NCI-H2196 treated with DMSO at 0.1 percent for 48 hours (cell line): Measurements from ENCODE around the gene PPP6R1.

Experiments used
- DNase-seq: peaks from one replicate; lab custom pipeline; 2025; ENCODE audit not compliant: unreplicated experiment; lab: John Stamatoyannopoulos, UW

PPP6R1 gene

GRCh38 chr19:55244004-55244680 is 14.7 kb downstream of the PPP6R1 start:
- no peak for DNase-seq

DNA sequence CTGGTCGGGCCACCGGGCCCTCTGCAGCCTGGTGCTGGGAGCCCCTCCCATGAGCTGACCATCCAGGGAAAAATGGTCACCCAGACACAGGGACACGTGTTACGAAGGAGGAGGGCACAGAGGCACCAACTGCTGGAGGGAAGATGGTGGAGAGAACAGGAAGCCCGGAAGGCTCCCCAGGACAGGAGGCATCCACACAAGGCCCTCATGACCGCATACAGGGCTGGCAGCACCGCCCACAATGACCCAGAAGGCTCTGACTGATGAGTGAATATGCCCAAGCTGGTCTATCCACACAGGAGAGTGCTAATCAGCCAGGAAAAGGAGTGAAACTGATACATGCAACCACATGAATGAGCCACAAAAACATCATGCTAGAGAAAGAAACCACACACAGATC is 16.3 kb downstream of the PPP6R1 start:
- DNase-seq, result no peak

- DNase-seq, result no peak
Observed at GRCh38 chr19:55241935-55242464, 16.8 kb downstream of the PPP6R1 start.

DNA sequence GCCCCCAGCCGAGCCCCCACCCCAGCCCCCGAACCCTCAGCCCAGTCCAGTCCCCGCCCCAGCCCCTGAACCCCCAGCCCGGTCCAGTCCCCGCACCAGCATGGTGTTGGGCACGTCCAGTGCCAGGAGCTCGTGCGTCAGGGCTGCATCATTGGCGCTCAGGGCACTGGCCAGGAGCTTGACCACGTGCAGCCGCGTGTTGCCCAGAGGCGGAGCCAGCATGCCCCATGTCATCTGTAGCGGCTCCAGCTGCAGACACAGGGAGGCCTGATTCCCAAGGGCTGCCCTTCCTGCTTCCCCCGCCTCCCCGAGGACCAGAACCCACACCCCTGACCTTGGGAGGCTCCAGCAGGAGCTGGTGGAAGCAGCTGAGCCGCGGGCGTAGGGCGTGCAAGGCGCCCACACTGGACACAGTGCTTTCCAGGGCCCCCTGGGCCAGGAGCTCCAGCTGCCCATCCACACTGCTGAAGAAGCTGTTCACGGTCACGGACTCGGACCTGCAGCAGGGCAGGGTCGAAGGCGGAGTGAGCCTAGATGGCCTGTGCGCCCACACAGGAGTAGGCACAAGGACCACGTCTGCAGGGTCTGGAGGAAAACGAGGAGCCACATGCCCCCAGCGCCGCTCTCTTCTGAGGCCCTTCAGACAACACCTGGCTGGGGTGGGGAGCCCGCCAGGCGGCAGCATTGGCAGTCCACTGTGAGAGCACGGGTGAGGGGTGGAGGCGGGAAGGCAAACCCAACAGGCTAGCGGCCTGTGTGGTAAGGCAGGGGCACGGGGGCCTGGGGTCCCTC is 17.5 kb downstream of the PPP6R1 start:
- no peak for DNase-seq

- no peak for DNase-seq
Observed at GRCh38 chr19:55240713-55241020, 18.1 kb downstream of the PPP6R1 start.

DNA sequence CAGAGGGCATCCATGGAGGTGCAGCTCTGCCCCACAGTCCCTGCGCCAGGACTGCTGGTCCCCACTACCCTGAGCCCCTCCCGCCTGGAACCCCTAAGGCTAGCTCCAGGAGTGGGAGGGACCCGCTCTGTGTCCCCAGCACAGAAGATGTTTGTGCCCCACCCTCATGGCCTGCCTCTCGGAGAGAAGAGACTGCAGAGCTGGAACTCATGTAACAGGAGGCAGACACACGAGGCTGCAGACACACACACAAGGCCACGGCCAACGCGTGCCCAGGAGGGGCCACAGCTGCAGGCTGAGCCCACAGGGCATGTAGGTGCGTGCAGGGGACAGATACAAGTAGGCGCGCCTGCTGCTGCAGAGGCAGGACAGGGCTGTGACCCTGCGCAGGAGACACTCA is 19.8 kb downstream of the PPP6R1 start:
- no peak for DNase-seq

- no peak for DNase-seq
Observed at GRCh38 chr19:55238030-55238429, 20.8 kb downstream of the PPP6R1 start.

DNA sequence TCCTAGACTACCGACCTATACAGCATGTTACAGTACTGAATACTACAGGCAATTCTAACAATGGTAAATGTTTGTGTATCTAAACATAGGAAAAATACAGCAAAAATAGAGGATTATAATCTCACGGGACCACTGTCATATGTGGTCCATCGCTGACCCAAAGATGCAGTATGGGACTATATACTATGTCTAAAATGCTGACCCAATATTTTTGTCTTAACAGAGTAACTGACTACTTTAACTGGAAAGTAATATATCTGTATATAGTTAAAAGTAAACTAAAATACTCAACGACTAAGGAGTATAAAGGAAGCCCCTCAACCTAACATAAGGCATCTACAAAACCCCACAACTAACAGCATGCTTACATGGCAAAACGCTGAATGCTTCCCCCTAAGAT is 25.8 kb downstream of the PPP6R1 start:
- DNase-seq, result no peak

DNA sequence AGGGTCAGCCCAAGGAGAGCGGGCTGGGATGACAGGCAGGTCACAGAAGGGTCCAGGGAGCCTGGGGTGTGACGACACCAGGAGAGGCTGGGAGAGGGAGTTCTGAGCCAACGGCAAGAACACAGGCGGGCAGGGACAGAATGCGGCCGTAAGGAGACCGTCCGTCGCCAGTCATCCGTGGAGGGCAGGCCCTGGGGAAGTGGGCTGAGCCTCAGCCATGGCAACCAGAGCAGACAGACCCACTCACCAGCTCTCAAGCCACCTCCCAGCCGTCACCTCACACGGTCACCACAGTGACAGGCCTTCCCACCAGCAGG is 26.6 kb downstream of the PPP6R1 start:
- DNase-seq, result no peak

GRCh38 chr19:55231391-55232285 is 27.2 kb downstream of the PPP6R1 start:
- no peak for DNase-seq

DNA sequence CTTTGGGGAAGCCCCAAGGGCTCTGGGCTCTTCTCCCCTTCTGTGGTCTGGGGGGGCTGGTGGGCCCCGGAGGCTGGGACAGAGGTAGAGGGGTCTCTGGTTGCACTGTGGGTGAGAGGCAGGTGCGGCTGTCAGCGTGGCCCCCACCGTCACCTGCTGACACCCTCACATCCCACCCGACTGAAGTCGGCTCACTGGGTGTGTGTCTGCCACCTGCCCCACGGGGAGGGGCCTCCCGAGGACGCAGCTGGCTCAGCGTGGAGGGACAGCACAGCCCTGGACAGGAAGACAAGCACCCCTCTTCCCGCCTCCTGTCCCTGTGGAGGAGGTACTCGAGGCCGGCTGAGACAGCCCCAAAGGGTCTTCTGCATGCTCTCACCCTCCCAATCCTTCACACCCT is 28.0 kb downstream of the PPP6R1 start:
- no peak for DNase-seq

GRCh38 chr19:55230329-55230728 is 28.5 kb downstream of the PPP6R1 start:
- DNase-seq, result no peak

DNA sequence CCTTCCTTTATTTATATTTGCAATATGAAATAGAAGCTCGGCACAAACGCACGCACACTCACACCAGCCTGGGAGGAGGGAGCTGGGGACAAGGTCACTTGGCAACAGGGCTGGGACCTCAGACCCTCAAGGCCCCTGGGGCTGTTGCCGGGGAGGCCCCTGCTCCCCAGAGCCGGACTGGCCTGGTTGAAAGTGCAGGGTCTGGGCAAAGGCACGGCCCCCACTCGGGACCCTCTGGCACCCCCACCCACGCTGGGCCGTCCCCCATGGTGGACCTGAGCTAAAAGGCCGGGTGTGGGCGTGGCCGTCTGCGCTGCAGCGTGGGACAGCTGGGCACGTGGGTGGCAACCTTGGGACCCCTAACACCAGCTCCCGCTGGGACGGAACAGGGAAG is 29.0 kb downstream of the PPP6R1 start:
- no peak for DNase-seq

GRCh38 chr19:55229145-55229788 is 29.6 kb downstream of the PPP6R1 start:
- no peak for DNase-seq

DNA sequence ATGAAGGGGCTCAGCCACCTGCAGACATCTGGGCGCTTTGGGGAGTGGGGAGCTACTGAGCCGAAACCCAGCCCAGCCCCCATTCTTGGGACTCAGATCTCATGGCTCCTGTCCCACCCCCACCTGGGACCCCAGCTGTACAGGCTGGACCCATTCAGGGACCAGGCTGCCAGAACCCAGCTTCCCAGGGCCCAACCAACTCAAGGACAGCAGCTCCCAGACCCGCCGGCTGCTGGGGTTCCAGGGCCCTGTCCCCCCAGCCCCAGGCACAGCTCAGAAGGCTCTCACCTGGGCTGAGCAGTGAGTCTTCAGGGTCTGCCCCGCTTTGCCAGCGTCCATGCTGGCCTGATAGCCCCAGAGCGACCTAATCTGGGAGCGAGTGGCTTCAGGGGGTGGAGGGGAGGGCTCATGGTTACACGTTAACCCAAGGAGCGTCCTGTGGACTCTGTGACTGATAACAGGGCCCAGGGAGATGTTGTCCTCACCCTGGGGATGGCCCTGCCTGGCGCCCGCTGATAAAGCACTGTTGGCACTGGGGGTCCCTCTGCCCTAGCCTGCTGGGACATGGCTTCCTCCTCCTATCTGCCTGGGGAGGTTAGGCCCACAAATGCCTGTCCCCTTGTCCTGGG is 30.3 kb downstream of the PPP6R1 start, which contains the start of gene TMEM86B:
Gene TMEM86B, minus strand, starts transcription at position 361 of the 629 bp plus-strand sequence. Its CDS starts 22 bp downstream, at position 339.
- DNase-seq, result no peak

- no peak for DNase-seq
Observed at GRCh38 chr19:55228015-55228391, 30.8 kb downstream of the PPP6R1 start.

- DNase-seq, result no peak
Observed at GRCh38 chr19:55227241-55228014, 31.4 kb downstream of the PPP6R1 start.

DNA sequence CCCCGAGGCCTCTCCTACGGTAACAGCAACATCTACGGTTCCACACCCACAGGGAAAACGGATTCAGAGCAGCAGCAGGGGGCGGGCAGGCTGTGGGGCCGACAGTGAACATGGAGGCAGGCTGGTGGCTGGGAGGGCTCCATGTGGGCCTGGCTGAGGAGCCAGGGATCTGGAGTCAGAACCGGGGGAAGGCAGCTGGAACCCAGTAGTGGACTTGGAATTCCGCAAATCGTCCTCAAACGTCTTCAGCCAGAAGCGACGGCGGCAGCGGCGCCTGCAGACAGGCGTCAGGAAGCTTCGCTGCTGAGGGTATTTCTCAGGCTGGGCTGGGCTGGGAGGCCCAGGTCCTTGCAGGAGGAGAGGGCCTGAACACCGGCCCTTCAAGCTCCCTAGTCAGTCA is 32.0 kb downstream of the PPP6R1 start:
- DNase-seq, result no peak

GRCh38 chr19:55226273-55226672 is 32.5 kb downstream of the PPP6R1 start:
- DNase-seq, result no peak

DNA sequence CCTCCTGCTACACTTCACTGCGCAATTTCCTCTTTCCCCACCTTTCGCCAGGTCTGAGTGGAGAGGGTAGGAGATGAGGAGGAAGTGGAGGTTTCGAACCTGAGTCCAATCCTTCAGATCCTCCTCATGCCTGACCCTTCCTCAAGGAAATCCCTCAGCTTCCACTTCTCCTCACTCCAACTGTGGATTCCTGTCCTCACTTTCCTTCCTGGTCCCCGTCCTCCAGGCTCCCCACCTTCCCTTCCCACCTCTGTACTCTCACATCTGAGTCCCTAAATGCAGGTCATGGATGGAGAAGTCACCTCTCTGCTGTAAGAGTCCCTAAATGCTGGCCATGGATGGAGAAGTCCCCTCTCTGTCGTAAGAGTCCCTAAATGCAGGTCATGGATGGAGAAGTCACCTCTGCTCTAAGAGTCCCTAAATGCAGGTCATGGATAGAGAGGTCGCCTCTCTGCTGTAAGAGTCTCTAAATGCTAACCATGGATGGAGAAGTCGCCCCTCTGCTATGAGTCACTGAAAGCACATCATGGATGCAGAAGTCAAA is 33.3 kb downstream of the PPP6R1 start:
- no peak for DNase-seq
